ENCODE data around the gene GSTT2B.
"Not testable (repeated sequence)": the region's sequence is repeated elsewhere in the genome, so short reads cannot be mapped to it uniquely, and the experiment has no call there.

- not testable (repeated sequence) for TF ChIP-seq CTCF, POLR2A (IDR thresholded peaks at IDR 0.05)
These were observed 8.1 kb downstream of the GSTT2B start for GRCh38 chr22:23952794-23953405.
